ENCODE measurements around the gene FOXG1. TPM values are rescaled to one million over a fixed set of nuclear protein-coding genes. Genes with fewer than 3 reads are reported as not detected.

Gene FOXG1
- total RNA-seq, 3 donors from 2014 or later (not counting 1 experiment from before 2014, with no cell fraction given) = not detected

DNA sequence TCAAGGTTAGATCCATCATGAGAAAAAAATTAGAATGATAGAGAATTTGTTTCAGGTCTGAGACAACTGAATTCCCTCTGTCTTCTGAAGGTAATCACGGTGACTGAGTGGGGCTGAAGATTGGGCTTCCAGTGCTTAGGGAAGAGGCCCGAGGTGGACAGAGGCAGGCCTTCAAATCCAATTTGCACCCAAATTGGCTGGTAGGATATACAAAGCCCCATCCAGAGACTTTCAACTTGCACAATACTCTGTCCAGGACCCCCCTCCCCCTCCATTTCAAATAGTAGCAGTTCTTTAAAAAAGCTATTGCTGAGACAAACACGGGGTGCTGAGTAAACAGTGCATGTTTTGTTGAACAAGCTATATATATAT lies 3.6 kb upstream of the FOXG1 start:
- peaks cover 66 to 72% of the 10 kb centered on the region in 2 donors for H3K27me3 Mint-ChIP-seq (ENCODE audit: low read depth in 2 of 2)
- H3K4me1 ChIP-seq (ENCODE audit: control insufficient read depth, insufficient read depth, low read length) = peaks cover 15% of the 10 kb centered on the region
- peaks cover 53% of the 10 kb centered on the region for H3K27me3 ChIP-seq (ENCODE audit: control insufficient read depth, insufficient read depth, low read length)
- H3K36me3 ChIP-seq (ENCODE audit: control insufficient read depth, insufficient read depth, low read length) = no peaks in the 10 kb centered on the region
- peaks cover 3 to 4% of the 10 kb centered on the region in 2 donors for H3K9me3 Mint-ChIP-seq
- intact Hi-C loops (cut with micrococcal nuclease) = no loop called here
- H3K4me1 Mint-ChIP-seq = peaks cover 5 to 8% of the 10 kb centered on the region in 2 donors
- WGBS (ENCODE audit: insufficient coverage) = 0% methylated on average over 2 of the region's 3 CpGs
- H3K4me3 ChIP-seq (ENCODE audit: low read length) = no peak overlapping the region
- peaks cover 24% of the 10 kb centered on the region for H3K36me3 Mint-ChIP-seq
- ATAC-seq (no peak), DNase-seq (no peak)
- TF ChIP-seq, protein P1, sequence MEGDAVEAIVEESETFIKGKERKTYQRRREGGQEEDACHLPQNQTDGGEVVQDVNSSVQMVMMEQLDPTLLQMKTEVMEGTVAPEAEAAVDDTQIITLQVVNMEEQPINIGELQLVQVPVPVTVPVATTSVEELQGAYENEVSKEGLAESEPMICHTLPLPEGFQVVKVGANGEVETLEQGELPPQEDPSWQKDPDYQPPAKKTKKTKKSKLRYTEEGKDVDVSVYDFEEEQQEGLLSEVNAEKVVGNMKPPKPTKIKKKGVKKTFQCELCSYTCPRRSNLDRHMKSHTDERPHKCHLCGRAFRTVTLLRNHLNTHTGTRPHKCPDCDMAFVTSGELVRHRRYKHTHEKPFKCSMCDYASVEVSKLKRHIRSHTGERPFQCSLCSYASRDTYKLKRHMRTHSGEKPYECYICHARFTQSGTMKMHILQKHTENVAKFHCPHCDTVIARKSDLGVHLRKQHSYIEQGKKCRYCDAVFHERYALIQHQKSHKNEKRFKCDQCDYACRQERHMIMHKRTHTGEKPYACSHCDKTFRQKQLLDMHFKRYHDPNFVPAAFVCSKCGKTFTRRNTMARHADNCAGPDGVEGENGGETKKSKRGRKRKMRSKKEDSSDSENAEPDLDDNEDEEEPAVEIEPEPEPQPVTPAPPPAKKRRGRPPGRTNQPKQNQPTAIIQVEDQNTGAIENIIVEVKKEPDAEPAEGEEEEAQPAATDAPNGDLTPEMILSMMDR (IDR thresholded peaks at IDR 0.05) = no peak
- no peak overlapping the region for H3K4me3 Mint-ChIP-seq
- H3K27ac Mint-ChIP-seq = no peak overlapping the region
- no peak overlapping the region for H3K27ac ChIP-seq (ENCODE audit: low read length)
- H3K9me3 ChIP-seq (ENCODE audit: control insufficient read depth, insufficient read depth, low read length) = peaks cover 25% of the 10 kb centered on the region

DNA sequence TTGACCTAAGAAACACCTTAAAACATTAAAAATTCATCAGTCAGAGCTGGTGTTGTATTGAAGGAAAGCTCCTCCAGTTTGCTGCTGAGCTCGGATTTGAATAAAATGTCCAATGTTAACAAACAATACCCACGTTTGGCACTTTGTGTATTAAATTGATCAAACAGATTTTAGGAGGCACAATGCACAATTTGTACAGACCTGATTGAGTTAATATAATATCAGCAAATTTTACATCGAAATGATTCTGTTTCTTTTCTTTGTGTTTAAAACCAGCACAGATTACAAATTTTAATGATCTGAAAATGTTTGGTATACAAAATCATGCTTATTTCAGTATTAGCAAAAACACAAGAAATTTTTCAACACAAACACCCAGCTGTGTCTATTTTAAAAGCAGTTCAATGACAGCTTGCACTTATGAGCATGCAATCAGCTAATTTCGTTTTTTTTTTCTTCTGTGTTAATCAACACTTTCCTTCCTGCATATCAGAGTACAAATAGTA lies 2.8 kb upstream of the FOXG1 start:
- DNase-seq (no peak), ATAC-seq (no peak)
- peaks cover 66 to 72% of the 10 kb centered on the region in 2 donors for H3K27me3 Mint-ChIP-seq (ENCODE audit: low read depth in 2 of 2)
- peaks cover 5 to 8% of the 10 kb centered on the region in 2 donors for H3K4me1 Mint-ChIP-seq
- H3K4me1 ChIP-seq (ENCODE audit: control insufficient read depth, insufficient read depth, low read length) = peaks cover 18% of the 10 kb centered on the region
- H3K36me3 Mint-ChIP-seq = peaks cover 30% of the 10 kb centered on the region
- H3K9me3 ChIP-seq (ENCODE audit: control insufficient read depth, insufficient read depth, low read length) = peaks cover 27% of the 10 kb centered on the region
- H3K27me3 ChIP-seq (ENCODE audit: control insufficient read depth, insufficient read depth, low read length) = peaks cover 58% of the 10 kb centered on the region
- H3K36me3 ChIP-seq (ENCODE audit: control insufficient read depth, insufficient read depth, low read length) = no peaks in the 10 kb centered on the region
- H3K27ac Mint-ChIP-seq = no peak overlapping the region
- TF ChIP-seq, protein P1 (IDR thresholded peaks at IDR 0.05) = no peak
- peaks cover 5 to 7% of the 10 kb centered on the region in 2 donors for H3K9me3 Mint-ChIP-seq
- no peak overlapping the region for H3K4me3 ChIP-seq (ENCODE audit: low read length)
- no peak overlapping the region for H3K4me3 Mint-ChIP-seq
- 0% methylated on average over 2 of the region's 4 CpGs for WGBS (ENCODE audit: insufficient coverage)
- intact Hi-C loops (cut with micrococcal nuclease) = no loop called here
- no peak overlapping the region for H3K27ac ChIP-seq (ENCODE audit: low read length)

DNA sequence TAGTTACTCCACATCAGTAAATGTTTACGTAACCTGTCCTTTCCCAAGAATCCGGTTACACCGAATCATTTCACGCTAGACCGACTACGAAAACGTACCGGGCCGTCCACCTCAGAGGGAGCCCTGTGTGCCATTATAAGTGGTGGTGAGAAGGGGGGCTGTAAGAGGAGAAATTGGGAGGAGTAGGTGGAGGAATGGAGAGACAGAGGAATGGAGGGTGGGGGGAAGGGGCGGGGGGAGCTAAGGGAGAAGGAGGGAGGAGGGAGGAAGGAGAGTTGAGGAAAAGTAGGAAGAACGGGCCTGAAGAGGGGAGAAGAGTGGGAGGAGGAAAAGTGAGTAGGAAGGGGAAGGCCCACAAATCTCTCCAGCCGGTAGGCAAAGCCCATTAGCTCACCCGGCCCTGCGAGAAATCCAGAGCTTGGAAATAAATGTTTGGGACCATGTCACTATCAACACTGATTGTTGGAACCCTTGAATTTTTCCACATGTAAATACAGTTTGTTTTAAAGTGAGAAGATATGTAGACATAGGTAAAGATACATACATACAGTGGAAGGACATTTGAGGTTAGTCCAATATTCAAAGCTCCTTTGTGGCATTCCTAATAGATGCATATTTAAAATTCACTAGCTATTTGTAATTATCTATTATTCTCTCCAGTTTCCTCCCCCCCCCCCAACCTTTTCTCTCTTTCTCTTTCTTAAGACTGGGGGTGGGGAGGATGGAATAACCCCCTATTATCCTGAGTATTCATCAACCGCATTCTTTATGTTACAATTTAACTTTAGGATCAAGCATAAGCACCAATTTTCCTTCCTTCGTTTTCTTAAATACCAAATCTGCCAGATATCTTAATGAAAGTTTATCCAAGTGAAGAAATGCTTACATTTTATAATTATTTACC lies 2.1 kb upstream of the FOXG1 start:
- intact Hi-C loops (cut with micrococcal nuclease) = no loop called here
- no peaks in the 10 kb centered on the region for H3K36me3 ChIP-seq (ENCODE audit: control insufficient read depth, insufficient read depth, low read length)

More for the DNA sequence above, 2.1 kb upstream of the FOXG1 start:
- peaks cover 5 to 8% of the 10 kb centered on the region in 2 donors for H3K4me1 Mint-ChIP-seq
- H3K4me3 Mint-ChIP-seq = no peak overlapping the region
- H3K27me3 Mint-ChIP-seq (ENCODE audit: low read depth in 2 of 2) = peaks cover 61 to 72% of the 10 kb centered on the region in 2 donors
- no peak overlapping the region for H3K4me3 ChIP-seq (ENCODE audit: low read length)
- no peak overlapping the region for H3K27ac Mint-ChIP-seq
- H3K27ac ChIP-seq (ENCODE audit: low read length) = no peak overlapping the region
- peaks cover 5 to 7% of the 10 kb centered on the region in 2 donors for H3K9me3 Mint-ChIP-seq
- H3K9me3 ChIP-seq (ENCODE audit: control insufficient read depth, insufficient read depth, low read length) = peaks cover 21% of the 10 kb centered on the region
- H3K27me3 ChIP-seq (ENCODE audit: control insufficient read depth, insufficient read depth, low read length) = peaks cover 54% of the 10 kb centered on the region
- 15% methylated on average over 15 of the region's 16 CpGs for WGBS (ENCODE audit: insufficient coverage)
- TF ChIP-seq, protein P1 (IDR thresholded peaks at IDR 0.05) = no peak
- DNase-seq (no peak), ATAC-seq (no peak)
- peaks cover 33% of the 10 kb centered on the region for H3K36me3 Mint-ChIP-seq
- peaks cover 18% of the 10 kb centered on the region for H3K4me1 ChIP-seq (ENCODE audit: control insufficient read depth, insufficient read depth, low read length)

All from natural killer cell (primary cell).